ENCODE data around the gene RASSF10. TPM values are rescaled to one million over a fixed set of nuclear protein-coding genes. Genes with fewer than 3 reads are reported as not detected.

The RASSF10 gene
- total RNA-seq, 1 donor from 2014 or later = 4.8 TPM

DNA sequence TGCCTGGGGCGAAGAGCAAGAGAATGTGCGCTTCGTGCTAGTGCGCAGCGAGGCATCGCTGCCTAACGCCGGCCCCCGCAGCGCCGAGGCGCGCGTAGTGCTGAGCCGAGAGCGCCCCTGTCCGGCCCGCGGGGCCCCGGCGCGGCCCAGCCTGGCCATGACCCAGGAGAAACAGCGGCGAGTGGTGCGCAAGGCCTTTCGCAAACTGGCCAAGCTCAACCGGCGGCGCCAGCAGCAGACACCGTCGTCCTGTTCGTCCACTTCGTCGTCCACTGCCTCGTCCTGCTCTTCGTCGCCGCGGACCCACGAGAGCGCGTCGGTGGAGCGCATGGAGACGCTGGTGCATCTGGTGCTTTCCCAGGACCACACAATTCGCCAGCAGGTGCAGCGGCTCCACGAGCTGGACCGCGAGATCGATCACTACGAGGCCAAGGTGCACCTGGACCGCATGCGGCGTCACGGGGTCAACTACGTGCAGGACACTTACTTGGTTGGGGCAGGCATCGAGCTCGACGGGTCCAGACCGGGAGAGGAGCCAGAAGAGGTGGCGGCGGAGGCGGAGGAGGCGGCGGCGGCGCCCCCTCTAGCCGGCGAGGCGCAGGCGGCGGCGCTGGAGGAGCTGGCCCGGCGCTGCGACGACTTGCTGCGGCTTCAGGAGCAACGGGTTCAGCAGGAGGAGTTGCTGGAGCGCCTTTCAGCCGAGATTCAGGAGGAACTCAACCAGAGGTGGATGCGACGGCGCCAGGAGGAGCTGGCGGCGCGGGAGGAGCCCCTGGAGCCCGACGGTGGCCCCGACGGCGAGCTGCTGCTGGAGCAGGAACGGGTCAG is 1.0 kb downstream of the RASSF10 start:
- no peaks in the 10 kb centered on the region for H3K36me3 ChIP-seq
- peaks cover 12% of the 10 kb centered on the region for H3K4me1 ChIP-seq
- H3K4me3 ChIP-seq = peak overlapping the region; percentile 48
- no peak overlapping the region for H3K27ac ChIP-seq
- TF ChIP-seq, protein P1, sequence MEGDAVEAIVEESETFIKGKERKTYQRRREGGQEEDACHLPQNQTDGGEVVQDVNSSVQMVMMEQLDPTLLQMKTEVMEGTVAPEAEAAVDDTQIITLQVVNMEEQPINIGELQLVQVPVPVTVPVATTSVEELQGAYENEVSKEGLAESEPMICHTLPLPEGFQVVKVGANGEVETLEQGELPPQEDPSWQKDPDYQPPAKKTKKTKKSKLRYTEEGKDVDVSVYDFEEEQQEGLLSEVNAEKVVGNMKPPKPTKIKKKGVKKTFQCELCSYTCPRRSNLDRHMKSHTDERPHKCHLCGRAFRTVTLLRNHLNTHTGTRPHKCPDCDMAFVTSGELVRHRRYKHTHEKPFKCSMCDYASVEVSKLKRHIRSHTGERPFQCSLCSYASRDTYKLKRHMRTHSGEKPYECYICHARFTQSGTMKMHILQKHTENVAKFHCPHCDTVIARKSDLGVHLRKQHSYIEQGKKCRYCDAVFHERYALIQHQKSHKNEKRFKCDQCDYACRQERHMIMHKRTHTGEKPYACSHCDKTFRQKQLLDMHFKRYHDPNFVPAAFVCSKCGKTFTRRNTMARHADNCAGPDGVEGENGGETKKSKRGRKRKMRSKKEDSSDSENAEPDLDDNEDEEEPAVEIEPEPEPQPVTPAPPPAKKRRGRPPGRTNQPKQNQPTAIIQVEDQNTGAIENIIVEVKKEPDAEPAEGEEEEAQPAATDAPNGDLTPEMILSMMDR (IDR thresholded peaks at IDR 0.05) = no peak
- ATAC-seq = peak; percentile 49
- intact Hi-C loops (cut with DNase I) = no loop called here
- DNase-seq = peak; percentile 76
- peaks cover 79% of the 10 kb centered on the region for H3K27me3 ChIP-seq
- no peaks in the 10 kb centered on the region for H3K9me3 ChIP-seq

DNA sequence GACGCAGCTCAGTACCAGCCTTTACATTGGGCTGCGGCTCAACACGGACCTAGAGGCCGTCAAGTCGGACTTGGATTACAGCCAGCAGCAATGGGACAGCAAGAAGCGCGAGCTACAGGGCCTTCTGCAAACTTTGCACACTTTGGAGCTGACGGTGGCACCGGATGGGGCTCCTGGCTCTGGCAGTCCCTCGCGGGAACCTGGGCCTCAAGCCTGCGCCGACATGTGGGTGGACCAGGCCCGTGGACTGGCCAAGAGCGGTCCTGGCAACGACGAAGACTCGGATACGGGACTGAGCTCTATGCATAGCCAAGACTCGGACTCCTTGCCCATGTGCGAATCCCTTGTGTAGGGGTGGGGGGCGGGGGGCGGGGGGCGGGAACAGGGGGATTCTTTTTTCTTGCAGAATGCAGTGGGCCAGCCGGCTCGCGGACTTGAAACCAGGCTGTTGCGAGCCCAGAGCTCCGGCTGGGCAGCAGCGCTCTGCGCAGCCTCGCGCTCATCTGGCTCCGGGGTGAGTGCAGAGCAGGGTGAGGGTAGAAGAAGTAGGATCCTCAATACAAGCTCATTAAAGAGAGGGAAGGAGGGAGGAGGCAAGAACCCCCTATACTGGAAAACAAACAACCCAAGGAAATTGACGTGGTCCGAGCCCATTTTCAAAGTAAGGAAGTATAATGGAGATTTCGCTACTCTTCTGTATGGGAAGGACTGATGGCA is 1.8 kb downstream of the RASSF10 start:
- TF ChIP-seq, protein P1 (IDR thresholded peaks at IDR 0.05) = no peak
- peak; percentile 31 for ATAC-seq
- Histone ChIP-seq H3K4me3 (peak overlapping the region; percentile 48), H3K36me3 (no peaks in the 10 kb centered on the region), H3K27me3 (peaks cover 86% of the 10 kb centered on the region), H3K4me1 (peaks cover 12% of the 10 kb centered on the region), H3K9me3 (no peaks in the 10 kb centered on the region), H3K27ac (no peak overlapping the region)
- intact Hi-C loops (cut with DNase I) = no loop called here
- peak; percentile 69 for DNase-seq

DNA sequence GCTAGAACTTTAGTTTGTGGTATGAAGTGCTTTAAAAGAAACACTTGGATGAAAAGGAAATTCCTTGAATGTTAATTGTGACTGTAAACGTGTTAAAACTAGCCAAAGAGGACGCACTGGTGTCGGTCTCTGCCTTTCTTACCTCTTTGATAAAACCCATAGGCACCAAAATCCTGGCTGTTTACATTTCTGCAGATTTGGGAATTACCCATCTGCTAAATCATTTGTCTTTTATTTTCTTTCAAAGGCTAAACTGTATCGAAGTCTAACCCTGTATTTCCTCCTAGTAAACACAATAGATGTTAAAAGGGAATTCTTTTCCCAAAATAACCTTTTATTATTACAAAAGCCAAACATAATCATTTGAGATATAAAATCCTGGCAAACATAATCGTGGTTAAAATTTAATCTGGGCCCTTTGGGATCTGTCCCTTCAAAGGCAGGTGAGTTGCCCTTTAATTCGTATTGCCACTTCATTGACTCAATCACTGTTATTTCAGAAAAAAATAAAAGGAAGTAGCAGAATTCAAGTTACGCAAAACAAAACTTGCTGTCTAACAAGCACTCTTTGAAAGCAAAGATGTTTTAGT is 2.4 kb downstream of the RASSF10 start:
- Histone ChIP-seq H3K9me3 (no peaks in the 10 kb centered on the region), H3K4me1 (peaks cover 12% of the 10 kb centered on the region), H3K27me3 (peaks cover 86% of the 10 kb centered on the region), H3K27ac (no peak overlapping the region), H3K36me3 (no peaks in the 10 kb centered on the region), H3K4me3 (peak overlapping the region; percentile 30)
- TF ChIP-seq, protein P1 (IDR thresholded peaks at IDR 0.05) = no peak
- DNase-seq = no peak
- ATAC-seq = no peak
- intact Hi-C loops (cut with DNase I) = no loop called here

DNA sequence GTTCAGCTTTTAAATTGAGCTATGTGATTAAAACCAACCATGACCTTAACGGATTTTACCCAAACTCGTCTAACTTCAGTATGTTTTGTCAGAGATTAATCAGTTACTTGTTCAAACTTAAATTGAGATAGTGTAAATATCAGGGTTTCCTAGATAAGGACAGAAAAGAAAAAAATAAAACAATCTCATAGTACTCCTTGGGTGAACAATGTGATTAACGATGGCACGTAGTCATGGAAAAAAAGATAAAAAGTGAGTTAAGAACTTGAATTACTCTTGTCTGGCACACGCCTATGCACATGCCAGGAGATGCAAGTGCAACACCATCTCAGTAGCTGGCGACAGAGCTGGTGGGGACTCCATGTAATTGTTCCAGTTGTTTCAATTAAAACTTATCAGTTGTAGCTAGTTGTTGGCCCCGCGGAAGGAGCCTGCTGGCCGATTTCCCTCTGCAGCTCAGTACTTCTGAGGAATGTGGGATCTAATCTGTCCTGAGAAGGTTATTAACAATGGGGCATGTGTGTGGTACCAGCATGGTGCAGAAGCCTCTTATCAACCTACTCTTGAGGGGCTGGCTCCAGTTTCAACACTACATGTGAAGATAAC is 3.0 kb downstream of the RASSF10 start:
- Histone ChIP-seq H3K27me3 (peaks cover 81% of the 10 kb centered on the region), H3K36me3 (no peaks in the 10 kb centered on the region), H3K9me3 (no peaks in the 10 kb centered on the region), H3K27ac (no peak overlapping the region), H3K4me3 (peak overlapping the region; percentile 30), H3K4me1 (peaks cover 12% of the 10 kb centered on the region)
- TF ChIP-seq, protein P1 (IDR thresholded peaks at IDR 0.05) = no peak
- intact Hi-C loops (cut with DNase I) = no loop called here
- ATAC-seq = no peak
- DNase-seq = no peak

DNA sequence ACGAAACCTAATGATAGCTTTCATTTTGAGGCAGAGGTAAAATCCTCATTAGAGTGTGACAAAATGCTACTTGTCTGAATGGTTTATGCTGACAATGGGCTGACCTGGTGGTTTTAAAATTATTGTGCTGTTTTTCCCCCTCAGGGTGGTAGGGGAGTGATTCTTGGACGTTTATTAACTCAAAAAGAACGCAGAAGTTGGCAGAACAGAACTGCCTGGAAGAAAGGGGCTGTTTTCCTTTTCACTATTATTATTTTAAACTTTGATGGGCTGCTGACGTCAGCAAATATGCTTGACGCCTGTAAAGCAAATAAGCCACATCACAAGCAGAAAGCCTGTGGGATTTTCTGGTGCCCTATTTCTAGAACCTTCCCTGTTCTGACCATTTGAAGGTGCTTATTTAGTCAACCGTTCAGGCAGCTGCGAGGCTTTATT is 4.0 kb downstream of the RASSF10 start:
- Histone ChIP-seq H3K27ac (no peak overlapping the region), H3K4me1 (peaks cover 12% of the 10 kb centered on the region), H3K4me3 (no peak overlapping the region), H3K27me3 (peaks cover 71% of the 10 kb centered on the region), H3K9me3 (no peaks in the 10 kb centered on the region), H3K36me3 (no peaks in the 10 kb centered on the region)
- TF ChIP-seq, protein P1 (IDR thresholded peaks at IDR 0.05) = no peak
- DNase-seq (no peak), ATAC-seq (no peak)
- intact Hi-C loops (cut with DNase I) = no loop called here
